Progenitor cell of endocrine pancreas (in vitro differentiated cells): ENCODE data around the gene SHC2. TPM values are rescaled to one million over a fixed set of nuclear protein-coding genes. Genes with fewer than 3 reads are reported as not detected.
"Not testable (repeated sequence)": the region's sequence is repeated elsewhere in the genome, so short reads cannot be mapped to it uniquely, and the experiment has no call there.

Source experiments
- DNase-seq: peaks from one replicate; pipeline ENCODE4 v3.0.0; 2021; ENCODE audit warnings: low spot score; ENCODE audit not compliant: unreplicated experiment
- H3K27ac Mint-ChIP-seq: 2 replicates; pipeline ENCODE4 v1.8.0; 2021; ENCODE audit warnings: mild to moderate bottlenecking, moderate library complexity, mixed read lengths
- H3K27me3 Mint-ChIP-seq: 2 replicates; pipeline ENCODE4 v1.8.0; 2021; ENCODE audit warnings: mixed read lengths
- H3K36me3 Mint-ChIP-seq: 2 replicates; pipeline ENCODE4 v1.8.0; 2022; ENCODE audit warnings: mixed read lengths; ENCODE audit not compliant: insufficient read depth
- H3K4me1 Mint-ChIP-seq: 2 replicates; pipeline ENCODE4 v1.8.0; 2021; ENCODE audit warnings: low read depth, mixed read lengths
- H3K4me3 Mint-ChIP-seq: 2 replicates; pipeline ENCODE4 v1.8.0; 2021; ENCODE audit warnings: low read depth, mild to moderate bottlenecking, moderate library complexity, mixed read lengths
- H3K9me3 Mint-ChIP-seq: 2 replicates; pipeline ENCODE4 v1.8.0; 2021; ENCODE audit warnings: low read depth, mixed read lengths
- CTCF ChIP-seq: fragments of 200-600 bp; sonication (generic); IDR thresholded peaks from one replicate; pipeline ENCODE4 v1.5.0; 2021; ENCODE audit warnings: antibody characterized with exemption, mild to moderate bottlenecking; ENCODE audit not compliant: unreplicated experiment
- total RNA-seq: library from RNA; stranded (reverse); gene quantifications from 2 replicates; pipeline ENCODE4 v1.2.1, GENCODE V29; 2021

Gene SHC2
- total RNA-seq, 1 donor from 2014 or later = 159 TPM

GRCh38 chr19:413756-414420, 46.9 kb downstream of the SHC2 start:
- H3K4me3 Mint-ChIP-seq = no peak overlapping the region
- TF ChIP-seq CTCF = no peak
- peaks cover 19% of the 10 kb centered on the region for H3K4me1 Mint-ChIP-seq
- H3K27ac Mint-ChIP-seq = peak overlapping the region; percentile 37
- peaks cover 3% of the 10 kb centered on the region for H3K36me3 Mint-ChIP-seq
- DNase-seq = no peak
- H3K27me3 Mint-ChIP-seq = no peaks in the 10 kb centered on the region
- no peaks in the 10 kb centered on the region for H3K9me3 Mint-ChIP-seq

GRCh38 chr19:412356-413355, 48.2 kb downstream of the SHC2 start:
- Mint-ChIP-seq H3K4me1 (peaks cover 12% of the 10 kb centered on the region), H3K27ac (no peak overlapping the region), H3K27me3 (no peaks in the 10 kb centered on the region), H3K36me3 (peaks cover 2% of the 10 kb centered on the region), H3K4me3 (no peak overlapping the region), H3K9me3 (no peaks in the 10 kb centered on the region)
- no peak for TF ChIP-seq CTCF
- DNase-seq = peak; percentile 25

- Mint-ChIP-seq H3K27ac (peak overlapping the region; percentile 29), H3K36me3 (no peaks in the 10 kb centered on the region), H3K4me1 (peaks cover 12% of the 10 kb centered on the region), H3K4me3 (peak overlapping the region; percentile 14), H3K27me3 (no peaks in the 10 kb centered on the region), H3K9me3 (no peaks in the 10 kb centered on the region)
- peak; percentile 4 for DNase-seq
- TF ChIP-seq CTCF = no peak
Measured at GRCh38 chr19:411723-412355, 49.0 kb downstream of the SHC2 start.

- H3K27me3 Mint-ChIP-seq, H3K4me3 Mint-ChIP-seq, DNase-seq, H3K36me3 Mint-ChIP-seq, H3K9me3 Mint-ChIP-seq: not testable (repeated sequence)
- H3K4me1 Mint-ChIP-seq = peaks cover 12% of the 10 kb centered on the region
- peak overlapping the region; percentile 29 for H3K27ac Mint-ChIP-seq
Measured at GRCh38 chr19:411121-411722, 49.6 kb downstream of the SHC2 start.

GRCh38 chr19:410243-410781, 50.5 kb downstream of the SHC2 start:
- DNase-seq = no peak
- H3K27me3 Mint-ChIP-seq = no peaks in the 10 kb centered on the region
- H3K4me3 Mint-ChIP-seq = peak overlapping the region; percentile 42
- peak overlapping the region; percentile 81 for H3K27ac Mint-ChIP-seq
- no peaks in the 10 kb centered on the region for H3K9me3 Mint-ChIP-seq
- no peaks in the 10 kb centered on the region for H3K36me3 Mint-ChIP-seq
- TF ChIP-seq CTCF = no peak
- peaks cover 16% of the 10 kb centered on the region for H3K4me1 Mint-ChIP-seq
